GOT3 (cell line): ENCODE data around the gene SLC7A6.
A peak's percentile ranks its signal among the peaks of the same experiment; 100 is the strongest.
"Not testable (repeated sequence)": the region's sequence is repeated elsewhere in the genome, so short reads cannot be mapped to it uniquely, and the experiment has no call there.

Experiments
- DNase-seq: peaks from one replicate; lab custom pipeline; 2025; ENCODE audit warnings: mixed read lengths; lab: John Stamatoyannopoulos, UW

The SLC7A6 gene

DNA sequence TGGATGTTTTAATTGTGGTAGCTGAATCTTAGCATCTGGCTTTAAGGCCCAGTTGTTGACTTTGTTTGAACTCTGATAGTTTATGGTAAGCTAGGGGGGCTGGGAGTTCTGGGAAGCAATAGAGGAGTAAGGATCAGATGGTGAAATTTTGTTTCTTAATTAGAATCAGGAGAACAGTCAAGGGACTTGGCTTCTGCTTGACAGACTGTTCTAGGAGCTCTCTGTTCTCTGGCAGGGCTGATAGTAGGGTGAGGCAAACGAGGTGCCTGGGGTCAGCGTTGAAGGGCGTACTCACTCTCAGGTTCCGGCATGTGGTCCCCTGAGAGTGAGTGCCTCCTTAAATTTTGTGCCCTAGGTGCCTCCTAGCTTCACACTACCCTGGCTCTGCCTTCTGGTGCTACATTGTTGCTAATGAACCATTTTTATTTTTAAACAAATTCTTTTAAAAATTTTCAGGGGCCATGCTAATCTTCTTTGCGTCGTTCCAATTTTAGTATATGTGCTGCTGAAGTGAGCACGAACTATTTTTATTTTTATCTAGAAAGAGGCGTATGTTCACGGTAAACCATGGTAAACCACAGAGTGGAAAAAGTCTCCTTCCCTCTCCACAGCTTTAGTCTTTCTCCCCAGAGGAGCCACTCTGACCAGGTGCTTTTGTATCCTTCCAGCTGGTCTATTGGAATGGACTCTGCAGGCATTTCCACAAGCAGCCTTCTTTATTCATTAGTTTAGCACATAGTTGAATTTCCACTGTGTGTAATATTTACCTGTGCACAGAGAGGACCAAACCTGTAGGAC is 19.7 kb downstream of the SLC7A6 start:
- DNase-seq = no peak

DNA sequence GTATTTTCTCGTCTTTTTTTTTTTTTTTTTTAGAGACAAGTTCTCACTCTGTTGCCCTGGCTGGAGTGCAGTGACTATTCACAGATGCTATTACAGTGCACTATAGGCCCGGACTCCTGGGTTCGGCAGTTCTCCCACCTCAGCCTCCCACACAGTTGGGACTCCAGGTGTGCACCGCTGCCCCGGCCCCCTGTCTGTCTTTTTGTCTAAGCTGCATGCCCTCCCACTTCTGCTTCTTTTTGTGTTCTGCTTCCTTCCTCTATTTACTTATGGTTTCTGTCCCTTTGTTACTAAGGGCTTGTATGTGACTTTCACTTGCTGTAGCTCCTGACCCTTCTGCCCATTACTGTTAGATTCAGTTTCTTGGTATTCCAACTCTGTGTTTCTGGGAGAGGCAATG is 20.5 kb downstream of the SLC7A6 start:
- no peak for DNase-seq

DNA sequence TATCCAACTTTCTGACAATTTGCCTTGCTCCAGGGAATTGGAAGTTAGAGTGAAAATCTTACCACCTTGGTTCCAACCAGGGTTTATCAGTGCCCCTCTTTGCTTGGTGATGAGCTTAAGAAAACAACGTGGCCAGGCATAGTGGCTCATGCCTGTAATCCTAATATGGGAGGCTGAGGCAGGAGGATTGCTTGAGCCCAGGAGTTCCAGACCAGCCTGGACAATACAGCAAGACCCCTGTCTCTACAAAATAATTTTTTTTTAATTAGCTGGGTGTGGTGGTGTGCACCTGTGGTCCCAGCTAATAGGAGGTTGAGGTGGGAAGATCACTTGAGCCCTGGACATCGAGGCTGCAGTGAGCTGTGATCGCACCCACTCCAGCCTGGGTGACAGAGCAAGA is 21.4 kb downstream of the SLC7A6 start:
- DNase-seq = no peak

DNA sequence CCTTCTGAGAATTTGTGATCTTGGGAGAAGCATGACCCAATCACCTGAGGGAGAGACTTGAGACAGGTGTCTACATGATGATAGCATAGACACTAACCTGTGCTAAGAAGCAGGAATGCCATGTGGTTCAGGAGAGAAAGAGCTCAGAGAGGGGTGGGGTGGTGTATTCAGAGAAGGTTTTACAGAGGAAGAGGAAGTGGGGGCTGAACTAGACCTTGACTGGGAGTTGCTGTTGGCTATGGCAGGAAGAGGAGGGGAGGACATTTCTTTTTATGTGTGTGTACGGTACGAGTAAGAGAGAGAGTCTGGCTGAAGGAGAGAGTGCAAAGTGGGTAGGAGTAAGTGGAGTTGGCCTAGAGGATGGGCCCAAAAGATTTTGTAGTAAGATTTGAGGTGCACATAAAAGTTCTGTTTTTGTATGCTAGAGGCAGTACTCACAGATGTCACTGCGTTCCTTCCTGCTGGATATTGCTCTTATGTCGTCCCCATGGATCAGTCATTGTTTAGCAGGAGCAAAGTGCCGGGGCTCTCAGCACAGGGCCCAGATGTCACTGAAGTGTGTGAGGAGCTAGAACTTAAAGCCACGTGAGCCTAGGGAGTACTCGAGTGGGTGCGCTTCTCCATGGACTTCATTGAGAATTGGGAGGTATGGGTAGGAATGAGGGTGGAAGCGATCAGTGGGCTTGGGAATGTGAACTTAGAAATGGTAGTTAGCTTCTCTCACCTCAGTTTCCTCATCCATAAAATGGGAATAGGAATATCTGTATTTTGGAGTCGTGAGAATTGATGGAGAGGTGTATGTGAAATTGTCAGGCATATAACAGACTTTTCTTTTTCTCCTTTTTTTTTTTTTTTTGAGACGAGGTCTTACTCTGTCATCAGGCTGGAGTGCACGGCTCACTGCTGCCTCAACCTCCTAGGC is 22.1 kb downstream of the SLC7A6 start:
- DNase-seq = no peak

DNA sequence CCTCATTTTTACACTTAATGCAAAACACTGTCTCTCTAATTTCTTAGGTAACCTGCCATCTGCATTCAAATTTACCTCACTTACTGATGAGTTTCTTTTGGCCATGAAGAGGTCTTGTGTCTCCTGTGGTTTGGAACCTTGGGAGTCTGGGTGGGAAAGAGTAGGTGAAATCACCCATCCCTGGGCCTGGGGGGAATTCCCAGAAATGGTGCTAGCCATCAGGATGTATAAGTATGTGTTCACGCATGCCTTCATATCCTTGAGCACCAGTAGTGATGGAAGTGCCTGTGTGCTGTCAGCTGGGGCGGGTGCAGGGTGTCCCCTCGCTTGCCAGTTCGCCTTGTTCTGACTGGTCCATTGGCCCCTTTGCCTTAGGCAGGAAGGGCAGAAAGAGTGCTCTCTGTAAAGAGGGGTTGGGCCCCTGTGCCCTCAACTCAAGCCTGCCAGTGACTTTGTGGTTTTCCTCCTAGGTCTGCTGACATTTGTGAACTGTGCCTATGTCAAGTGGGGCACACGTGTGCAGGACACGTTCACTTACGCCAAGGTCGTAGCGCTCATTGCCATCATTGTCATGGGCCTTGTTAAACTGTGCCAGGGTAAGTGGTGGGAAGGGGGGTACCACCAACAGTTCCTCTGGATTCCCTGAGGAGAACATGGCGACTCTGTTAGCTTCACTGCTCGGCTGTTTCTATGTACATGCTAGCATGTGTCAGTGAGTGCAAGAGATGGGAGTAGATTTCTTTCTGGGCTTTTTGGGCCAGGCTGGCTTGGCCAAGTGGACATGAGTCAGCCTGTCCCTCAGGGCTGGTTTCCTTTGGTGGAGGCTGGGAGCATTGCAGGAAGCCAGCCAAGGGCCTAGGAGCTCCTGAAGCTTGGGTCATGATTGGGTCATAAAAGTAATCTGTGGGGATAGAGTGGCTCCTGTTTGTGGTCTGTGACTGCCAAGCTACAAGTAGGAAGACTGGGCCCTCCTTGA is 23.2 kb downstream of the SLC7A6 start:
- peak; percentile 65 for DNase-seq

DNA sequence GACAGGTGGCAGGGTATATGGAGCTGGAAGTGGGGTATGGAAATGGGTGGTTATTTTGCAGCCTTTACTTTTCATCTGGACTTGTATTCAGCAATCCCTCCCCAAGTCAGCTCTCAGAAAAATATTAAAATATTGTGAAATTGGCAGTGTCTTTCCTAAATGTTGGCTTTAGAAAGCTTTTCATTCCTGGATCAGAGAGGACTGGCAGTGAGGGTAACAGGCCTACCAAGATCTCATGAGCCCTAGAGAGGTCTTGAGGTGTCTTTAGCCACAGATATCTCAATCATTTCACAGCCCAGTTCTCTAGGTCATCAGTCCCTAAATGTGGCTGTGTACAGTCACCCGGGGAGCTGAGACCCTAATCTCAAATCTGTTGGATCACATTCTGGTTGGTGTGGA is 23.9 kb downstream of the SLC7A6 start:
- DNase-seq = no peak

DNA sequence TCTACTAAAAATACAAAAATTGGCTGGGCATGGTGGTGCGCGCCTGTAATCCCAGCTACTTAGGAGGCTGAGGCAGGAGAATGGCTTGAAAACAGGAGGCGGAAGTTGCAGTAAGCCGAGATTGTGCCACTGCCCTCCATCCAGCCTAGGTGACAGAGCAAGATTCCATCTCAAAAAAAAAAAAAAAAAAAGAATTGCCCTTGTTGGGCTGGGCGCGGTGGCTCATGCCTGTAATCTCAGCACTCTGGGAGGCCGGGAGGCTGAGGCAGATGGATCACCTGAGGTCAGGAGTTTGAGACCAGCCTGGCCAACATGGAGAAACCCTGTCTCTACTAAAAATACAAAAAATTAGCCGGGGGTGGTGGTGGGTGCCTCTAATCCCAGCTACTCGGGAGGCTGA is 24.5 kb downstream of the SLC7A6 start:
- DNase-seq = not testable (repeated sequence)

DNA sequence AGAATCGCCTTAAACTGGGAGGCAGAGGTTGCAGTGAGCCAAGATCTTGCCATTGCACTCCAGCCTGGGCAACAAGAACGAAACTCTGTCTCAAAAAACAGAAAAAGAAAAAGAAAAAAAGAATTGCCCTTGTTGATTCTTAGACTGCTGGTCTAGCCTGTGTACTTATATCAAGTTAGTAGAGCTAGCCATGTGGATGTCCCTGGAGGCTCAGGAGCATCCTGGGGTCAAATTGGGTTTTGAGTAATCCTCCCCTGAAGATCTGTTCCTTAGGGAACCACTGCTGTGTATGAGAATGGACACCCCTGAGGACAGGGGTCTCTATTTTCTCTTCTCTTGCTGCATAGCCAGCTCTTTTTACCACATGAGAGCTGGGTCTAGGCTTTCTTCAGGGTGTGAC is 24.9 kb downstream of the SLC7A6 start:
- DNase-seq = no peak

DNA sequence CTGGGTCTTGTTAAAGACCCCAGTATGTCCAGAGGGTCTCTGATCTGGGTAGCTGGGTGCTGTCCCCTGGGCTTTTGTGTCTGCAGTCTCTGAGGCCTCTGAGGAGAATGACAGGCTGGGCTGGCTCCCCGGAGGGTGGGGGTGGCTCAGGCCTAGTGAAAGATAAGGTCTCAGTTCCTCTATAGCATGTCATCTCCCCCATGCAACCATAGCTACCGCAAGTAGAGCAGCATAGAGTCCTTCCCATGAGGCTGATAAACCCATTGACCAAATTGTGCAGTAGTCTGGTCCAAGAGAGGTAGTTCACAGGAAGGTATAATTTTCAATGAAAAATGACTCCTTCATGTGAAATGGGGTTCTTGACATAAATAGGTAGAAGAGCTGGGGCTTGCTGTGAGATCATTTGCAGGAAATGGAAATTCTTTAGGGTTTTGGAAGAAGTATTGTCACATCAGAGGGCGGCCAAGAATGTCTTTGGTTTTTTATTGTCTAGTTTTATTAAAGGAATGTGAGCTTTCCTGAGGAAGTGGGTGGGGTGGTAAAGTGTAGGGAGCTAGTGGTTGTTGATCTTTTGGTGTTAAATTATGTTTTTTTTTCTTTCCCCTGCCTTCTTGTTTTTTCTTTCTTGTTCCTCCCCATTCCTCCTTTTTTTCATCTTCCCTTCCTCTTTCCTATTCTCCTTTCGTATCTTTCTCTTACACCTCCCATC is 25.4 kb downstream of the SLC7A6 start:
- no peak for DNase-seq

DNA sequence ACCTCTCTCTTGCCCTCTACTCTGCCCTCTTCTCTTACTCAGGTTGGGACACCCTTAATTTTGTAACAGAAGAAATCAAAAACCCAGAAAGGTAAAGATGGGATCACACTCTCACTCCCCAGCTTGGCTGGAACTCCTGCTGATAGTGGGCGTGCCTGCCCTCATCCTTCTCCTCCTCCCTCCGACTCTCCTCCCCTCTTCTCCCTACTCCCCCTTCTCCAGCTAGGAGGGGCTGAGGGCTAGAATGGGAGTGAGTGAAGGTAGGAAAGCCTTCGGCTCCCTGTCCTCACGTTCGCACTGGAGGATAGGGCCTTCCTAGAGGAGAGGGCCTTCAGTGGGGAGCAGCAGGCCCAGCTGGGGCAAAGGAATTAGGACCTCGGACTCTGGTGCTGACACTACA is 26.1 kb downstream of the SLC7A6 start:
- no peak for DNase-seq

DNA sequence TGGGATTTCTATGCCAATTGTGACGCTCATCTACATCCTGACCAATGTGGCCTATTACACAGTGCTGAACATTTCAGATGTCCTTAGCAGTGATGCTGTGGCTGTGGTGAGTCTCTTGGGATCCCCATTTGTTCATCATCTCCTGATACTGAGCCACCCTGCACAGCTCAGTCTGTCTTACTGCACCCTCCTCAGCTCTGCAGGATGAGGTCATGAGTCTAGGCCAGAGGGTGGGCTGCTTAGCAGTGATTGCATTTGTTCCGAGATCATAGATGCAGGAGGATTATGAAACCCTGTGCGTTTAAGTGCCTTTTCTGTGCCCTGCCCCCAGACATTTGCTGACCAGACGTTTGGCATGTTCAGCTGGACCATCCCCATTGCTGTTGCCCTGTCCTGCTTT is 26.9 kb downstream of the SLC7A6 start:
- no peak for DNase-seq

DNA sequence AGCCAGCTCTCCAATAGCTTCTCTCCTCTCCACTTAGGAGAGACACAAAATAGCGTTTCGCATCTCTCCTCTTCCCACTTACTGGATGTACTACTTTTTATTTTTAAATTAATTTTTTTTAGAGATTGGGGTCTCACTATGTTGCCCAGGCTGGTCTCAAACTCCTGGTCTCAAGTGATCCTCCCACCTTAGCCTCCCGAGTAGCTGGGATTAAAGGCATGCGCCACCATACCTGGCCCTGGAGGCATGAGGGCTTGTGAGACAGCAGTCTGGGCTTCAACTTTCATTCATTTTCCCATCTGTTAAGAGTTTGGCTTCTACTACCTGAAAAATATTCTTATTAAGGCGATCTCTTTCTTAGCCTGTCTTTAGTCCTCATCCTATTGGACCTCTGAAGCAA is 28.1 kb downstream of the SLC7A6 start:
- DNase-seq = no peak

DNA sequence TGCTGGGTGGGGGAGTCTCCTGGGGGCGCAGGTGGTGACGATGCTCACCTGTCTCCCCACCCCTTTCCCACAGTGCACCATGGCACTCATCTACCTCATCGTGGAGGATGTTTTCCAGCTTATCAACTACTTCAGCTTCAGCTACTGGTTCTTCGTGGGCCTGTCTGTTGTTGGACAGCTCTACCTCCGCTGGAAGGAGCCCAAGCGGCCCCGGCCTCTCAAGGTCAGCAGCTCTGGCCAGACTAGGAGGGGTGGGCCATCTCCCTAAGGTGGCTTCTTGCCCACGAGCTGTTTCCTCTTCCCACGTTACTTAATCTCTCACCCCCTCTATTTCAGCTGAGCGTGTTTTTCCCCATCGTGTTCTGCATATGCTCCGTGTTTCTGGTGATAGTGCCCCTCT is 32.0 kb downstream of the SLC7A6 start:
- DNase-seq = no peak

DNA sequence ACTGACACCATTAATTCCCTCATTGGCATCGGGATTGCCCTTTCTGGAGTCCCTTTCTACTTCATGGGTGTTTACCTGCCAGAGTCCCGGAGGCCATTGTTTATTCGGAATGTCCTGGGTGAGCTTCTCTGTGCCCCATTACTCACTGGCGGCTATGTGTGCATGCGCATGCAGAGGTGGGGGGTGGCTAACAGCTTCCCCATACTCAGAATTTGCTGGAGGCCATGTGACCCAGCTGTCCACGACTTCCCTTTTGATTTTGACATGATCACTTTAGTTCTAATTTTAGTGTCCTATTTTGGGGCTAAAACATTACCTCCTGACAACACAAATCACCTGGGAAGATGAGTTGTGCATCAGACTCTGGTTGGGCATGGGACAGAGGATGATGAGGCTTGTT is 32.4 kb downstream of the SLC7A6 start:
- no peak for DNase-seq

DNA sequence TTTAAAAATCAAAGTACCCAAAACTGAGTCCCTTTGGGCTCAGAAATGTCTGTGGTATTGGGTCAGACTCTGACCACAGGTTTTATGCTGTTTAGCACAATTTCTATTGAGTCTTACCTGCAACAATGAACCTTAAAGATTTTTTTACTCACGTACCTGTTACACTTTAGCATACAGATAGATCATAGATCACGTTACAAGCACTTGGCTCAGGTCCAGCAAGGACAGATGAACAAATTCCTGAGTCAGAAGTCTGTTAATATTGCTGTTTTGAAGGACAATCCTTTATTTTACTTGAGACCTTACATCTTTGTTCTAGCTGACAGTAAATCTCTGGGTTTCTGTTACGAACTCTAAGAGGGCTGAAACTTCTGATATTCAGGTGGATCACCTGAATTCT is 33.6 kb downstream of the SLC7A6 start:
- DNase-seq = no peak

DNA sequence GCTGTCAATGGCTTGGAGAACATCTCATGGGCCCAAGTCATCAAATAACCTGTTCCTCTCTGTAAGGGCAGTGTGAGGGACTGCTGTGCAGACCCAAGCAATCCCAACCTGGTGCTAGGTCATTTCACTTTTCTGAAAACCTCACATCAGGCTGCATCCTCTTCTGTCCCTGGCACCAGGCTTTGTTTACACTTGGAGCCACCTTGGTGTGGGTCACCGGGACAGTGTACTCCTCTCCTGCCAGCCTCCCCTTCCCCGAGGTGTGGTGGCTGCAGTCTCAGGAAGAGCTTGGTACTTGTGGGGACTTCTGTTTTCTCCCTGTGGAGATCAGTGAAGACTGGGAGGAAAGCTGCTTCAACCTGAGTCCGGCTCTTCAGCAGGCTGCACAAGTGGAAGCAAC is 34.0 kb downstream of the SLC7A6 start:
- DNase-seq = no peak

DNA sequence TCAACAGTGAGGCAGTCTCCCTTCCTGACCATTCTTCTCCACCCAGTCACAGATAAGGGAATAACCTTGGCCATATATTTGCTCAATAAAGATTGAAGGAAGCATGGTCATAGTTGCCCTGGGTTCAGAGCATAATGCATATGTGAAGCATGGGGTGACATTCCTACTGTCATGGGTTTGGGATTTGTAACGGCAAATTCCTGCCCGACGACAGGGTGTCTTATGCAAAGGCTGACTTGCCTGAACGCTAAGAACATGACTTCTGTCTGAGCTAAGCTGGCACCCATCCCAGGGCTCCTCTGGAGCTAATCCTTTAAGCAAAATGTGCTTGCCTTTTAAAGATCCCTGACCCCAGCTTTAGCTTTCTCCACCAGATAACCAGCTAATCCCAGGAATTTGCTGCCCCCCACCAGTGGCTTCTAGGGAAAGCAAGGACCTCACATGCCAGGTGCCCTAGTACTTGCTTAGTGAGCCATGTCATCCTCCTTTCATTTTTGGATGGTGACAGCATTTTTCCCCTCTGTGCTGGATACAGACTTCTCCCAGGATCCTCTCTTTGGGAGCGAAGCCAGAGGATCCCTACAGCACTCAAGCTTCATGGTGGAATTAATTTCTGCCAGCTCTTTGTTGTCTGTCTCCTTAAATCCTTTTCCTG is 34.7 kb downstream of the SLC7A6 start:
- DNase-seq = no peak

DNA sequence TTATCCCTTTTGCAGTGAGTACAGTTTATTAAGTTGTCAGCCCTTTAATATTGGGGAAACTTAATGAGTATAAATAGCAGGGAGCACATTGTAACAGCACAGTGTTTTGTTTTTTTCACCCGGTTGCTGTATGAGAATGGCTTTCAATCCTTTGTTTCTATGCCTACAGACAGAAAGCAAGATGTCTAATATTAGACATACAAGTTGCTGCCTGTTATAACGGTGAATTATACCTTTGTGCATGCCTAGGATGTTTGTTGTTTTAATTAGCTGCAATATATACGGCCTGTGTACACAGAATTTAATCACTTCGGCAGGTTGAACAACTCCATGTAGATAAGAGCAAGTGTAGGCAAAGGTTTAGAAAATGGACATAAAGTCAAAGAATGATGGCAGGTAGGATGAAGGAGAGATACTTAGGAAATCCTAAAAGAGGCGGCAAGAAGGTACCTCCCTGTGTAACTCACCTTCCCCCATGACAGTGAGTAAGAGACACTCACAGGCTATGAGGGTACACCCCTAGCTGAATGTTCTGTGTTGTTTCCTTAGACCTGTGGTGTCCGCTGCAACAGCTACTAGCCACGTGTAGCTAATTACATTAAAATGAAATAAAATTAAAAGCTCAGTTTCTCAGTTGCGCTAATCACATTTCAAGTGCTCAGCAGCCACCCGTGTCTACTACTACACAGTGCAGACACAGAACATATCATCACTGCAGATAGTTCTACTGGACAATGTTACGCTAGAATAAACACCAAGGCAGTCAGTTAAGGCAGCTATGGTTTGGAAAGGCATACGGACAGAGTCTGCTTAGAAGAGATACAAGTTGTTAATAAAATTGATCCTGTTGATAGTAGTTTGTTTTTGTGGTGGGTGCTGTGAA is 35.5 kb downstream of the SLC7A6 start:
- no peak for DNase-seq

DNA sequence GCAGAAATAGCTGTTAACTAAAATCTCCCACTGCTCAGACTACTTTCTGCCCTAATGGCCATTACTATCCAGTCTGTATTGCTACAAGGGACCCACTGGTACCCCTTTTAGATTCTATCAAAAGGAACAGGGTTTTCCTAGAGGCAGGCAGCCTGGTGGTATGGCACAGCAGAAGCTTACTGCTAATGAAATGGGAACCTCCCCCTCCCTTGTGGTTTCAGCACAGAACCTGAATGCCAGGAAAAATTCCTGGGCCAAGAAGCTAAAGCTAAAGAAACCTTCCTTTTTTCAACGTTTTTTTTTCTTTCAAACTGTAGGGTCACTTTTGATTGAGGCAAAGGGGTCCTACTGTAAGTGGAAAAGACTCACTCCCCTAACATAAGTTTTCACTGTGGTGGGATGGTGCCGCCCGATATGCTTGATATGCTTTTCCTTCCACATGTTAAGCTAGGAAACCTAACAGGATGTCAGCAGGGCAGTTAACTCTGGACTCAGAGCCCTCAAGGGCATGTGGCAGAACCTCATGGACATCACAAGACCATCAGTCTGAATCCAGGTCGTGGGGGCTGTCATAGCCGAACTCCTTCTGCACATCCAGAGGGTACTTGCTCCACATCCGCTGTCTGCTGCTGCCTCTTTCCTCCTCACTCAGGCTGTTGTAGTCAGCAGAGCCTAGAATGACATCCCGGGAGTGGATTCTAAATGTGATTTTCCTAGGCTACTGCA is 36.6 kb downstream of the SLC7A6 start:
- DNase-seq = no peak
